Gastroesophageal sphincter (tissue), 4 donors: ENCODE results near the gene FHOD3. TPM values are rescaled to one million over a fixed set of nuclear protein-coding genes. Genes with fewer than 3 reads are reported as not detected.

Experiments
- ATAC-seq: fragments of 150-250 bp; one replicate; pipeline ENCODE4 v1.9.1; 2016; ENCODE audit warnings: mild to moderate bottlenecking, moderate library complexity
- H3K27ac ChIP-seq, 4 donors: fragments of 200-600 bp; sonication (generic) in 3 of 4; 1 replicate in 3 of 4; 2 replicates in 1 of 4; pipeline ENCODE4 v1.5.1; 2016 to 2019
- H3K27me3 ChIP-seq: fragments of 200-600 bp; sonication (generic); one replicate; pipeline ENCODE4 v1.5.1; 2019
- H3K36me3 ChIP-seq, 2 donors: fragments of 200-600 bp; sonication (generic); one replicate each; pipeline ENCODE4 v1.5.1; 2019; ENCODE audit warnings: control low read depth in 1 of 2
- H3K4me1 ChIP-seq, 3 donors: fragments of 200-600 bp; sonication (generic); 1 replicate in 2 of 3; 2 replicates in 1 of 3; pipeline ENCODE4 v1.5.1; 2016 to 2019; ENCODE audit warnings: control low read depth in 2 of 3
- H3K4me3 ChIP-seq, 2 donors: fragments of 200-600 bp; sonication (generic); one replicate each; pipeline ENCODE4 v1.5.1; 2019; ENCODE audit warnings: mild to moderate bottlenecking in 1 of 2, moderate library complexity in 1 of 2
- H3K9me3 ChIP-seq, 3 donors: fragments of 200-600 bp; sonication (generic); one replicate each; pipeline ENCODE4 v1.5.1; 2017 to 2019; ENCODE audit warnings: control low read depth in 2 of 3
- EP300 ChIP-seq: sonication (generic); formaldehyde crosslinking; IDR thresholded peaks from one replicate; pipeline ENCODE4 v1.6.1; 2017; ENCODE audit warnings: antibody characterized with exemption, mild to moderate bottlenecking
- POLR2A ChIP-seq, 2 donors: fragments of 450-650 bp; IDR thresholded peaks; one replicate each; pipeline ENCODE4 v1.6.1; 2017; ENCODE audit warnings: antibody characterized with exemption in 2 of 2, mild to moderate bottlenecking in 2 of 2, moderate library complexity in 1 of 2
- POLR2AphosphoS5 ChIP-seq: sonication (generic); formaldehyde crosslinking; IDR thresholded peaks from one replicate; pipeline ENCODE4 v1.6.1; 2017; ENCODE audit warnings: antibody characterized with exemption
- WGBS, 2 donors: methylation state at CpG; one replicate each; pipeline ENCODE4 v1.1.5; 2018; ENCODE audit warnings: low coverage in 1 of 2; 5-methylcytosine and 5-hydroxymethylcytosine counted together
- total RNA-seq, 4 donors: library from RNA; depleted of rRNA; stranded (reverse); fragments of >200 nt; gene quantifications; one replicate each; pipeline ENCODE4 v1.1.0, GENCODE V29; 2016
- TF ChIP-seq, protein P1 (sequence below), 4 experiments: fragments of 200-600 bp in 2 of 4; fragments of 450-650 bp in 2 of 4; sonication (generic) in 1 of 4; IDR thresholded peaks; one replicate each; pipeline ENCODE4 v1.5.1; 2017 to 2019; ENCODE audit warnings: antibody characterized with exemption in 4 of 4, mild to moderate bottlenecking in 2 of 4, moderate library complexity in 2 of 4

FHOD3 gene
- total RNA-seq, 4 donors from 2014 or later: 18.4 to 36.7 (median 30.4) TPM

DNA sequence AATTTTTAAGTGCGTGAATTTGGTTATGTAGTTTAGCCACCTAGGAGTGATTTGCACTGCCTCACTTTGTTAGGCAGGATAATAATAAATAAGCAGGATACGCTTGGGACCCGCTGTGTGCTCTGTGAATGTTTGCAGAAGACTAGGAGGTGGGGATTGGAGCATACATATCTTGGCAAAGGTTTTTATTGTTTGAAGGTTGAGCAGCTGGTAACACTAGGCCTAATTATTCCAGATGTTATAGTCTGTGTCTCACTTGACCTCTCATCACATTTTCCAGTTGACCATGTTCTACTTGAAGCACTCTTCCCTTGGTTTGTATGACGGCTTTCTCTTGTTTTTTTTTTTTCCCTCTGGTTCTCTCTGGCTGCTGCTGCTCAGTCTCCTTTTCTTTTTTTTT is 42.7 kb downstream of the FHOD3 start:
- Histone ChIP-seq H3K36me3 (no peaks in the 10 kb centered on the region), H3K27me3 (no peaks in the 10 kb centered on the region), H3K4me1 (no peaks in the 10 kb centered on the region), H3K4me3 (no peak overlapping the region), H3K27ac (no peak overlapping the region), H3K9me3 (peaks cover 0 to 16% (median 0%) of the 10 kb centered on the region in 3 donors)
- ATAC-seq: no peak
- TF ChIP-seq EP300: no peak
- TF ChIP-seq, protein P1, sequence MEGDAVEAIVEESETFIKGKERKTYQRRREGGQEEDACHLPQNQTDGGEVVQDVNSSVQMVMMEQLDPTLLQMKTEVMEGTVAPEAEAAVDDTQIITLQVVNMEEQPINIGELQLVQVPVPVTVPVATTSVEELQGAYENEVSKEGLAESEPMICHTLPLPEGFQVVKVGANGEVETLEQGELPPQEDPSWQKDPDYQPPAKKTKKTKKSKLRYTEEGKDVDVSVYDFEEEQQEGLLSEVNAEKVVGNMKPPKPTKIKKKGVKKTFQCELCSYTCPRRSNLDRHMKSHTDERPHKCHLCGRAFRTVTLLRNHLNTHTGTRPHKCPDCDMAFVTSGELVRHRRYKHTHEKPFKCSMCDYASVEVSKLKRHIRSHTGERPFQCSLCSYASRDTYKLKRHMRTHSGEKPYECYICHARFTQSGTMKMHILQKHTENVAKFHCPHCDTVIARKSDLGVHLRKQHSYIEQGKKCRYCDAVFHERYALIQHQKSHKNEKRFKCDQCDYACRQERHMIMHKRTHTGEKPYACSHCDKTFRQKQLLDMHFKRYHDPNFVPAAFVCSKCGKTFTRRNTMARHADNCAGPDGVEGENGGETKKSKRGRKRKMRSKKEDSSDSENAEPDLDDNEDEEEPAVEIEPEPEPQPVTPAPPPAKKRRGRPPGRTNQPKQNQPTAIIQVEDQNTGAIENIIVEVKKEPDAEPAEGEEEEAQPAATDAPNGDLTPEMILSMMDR (IDR thresholded peaks at IDR 0.05): no peak
- TF ChIP-seq POLR2A (IDR thresholded peaks at IDR 0.05): no peak
- no peak for TF ChIP-seq POLR2AphosphoS5
- WGBS, 2 donors: 73 to 79% methylated on average over 4 of the region's 4 CpGs

DNA sequence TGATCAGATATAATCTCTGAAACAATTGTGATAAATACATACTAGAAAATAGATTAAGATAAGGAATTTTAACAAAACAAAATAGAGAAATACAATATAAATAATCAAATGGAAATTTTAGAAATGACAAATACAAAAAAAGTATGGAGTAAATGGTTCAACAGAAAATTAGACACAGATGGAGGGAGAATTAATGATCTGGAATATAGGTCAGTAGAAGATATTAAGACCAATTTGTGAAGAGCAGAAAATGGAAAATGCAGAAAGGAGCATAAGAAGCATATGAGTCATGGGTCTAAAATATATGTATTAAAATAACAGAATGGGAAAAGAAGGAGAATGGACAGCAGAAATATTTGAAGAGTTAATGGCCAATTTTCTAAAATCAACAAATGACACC is 44.4 kb downstream of the FHOD3 start:
- H3K4me3 ChIP-seq: no peak overlapping the region
- no peak for ATAC-seq
- no peak for TF ChIP-seq POLR2AphosphoS5
- TF ChIP-seq POLR2A (IDR thresholded peaks at IDR 0.05): no peak
- no peaks in the 10 kb centered on the region for H3K36me3 ChIP-seq
- no peaks in the 10 kb centered on the region for H3K27me3 ChIP-seq
- no peaks in the 10 kb centered on the region for H3K4me1 ChIP-seq
- H3K9me3 ChIP-seq: peaks cover 0 to 16% (median 0%) of the 10 kb centered on the region in 3 donors
- H3K27ac ChIP-seq: no peak overlapping the region

GRCh38 chr18:36348331-36348730 is 50.8 kb downstream of the FHOD3 start:
- H3K9me3 ChIP-seq: no peaks in the 10 kb centered on the region
- no peaks in the 10 kb centered on the region for H3K27me3 ChIP-seq
- H3K27ac ChIP-seq: no peak overlapping the region
- no peak overlapping the region for H3K4me3 ChIP-seq
- TF ChIP-seq, protein P1 (IDR thresholded peaks at IDR 0.05): no peak
- TF ChIP-seq EP300: no peak
- TF ChIP-seq POLR2A (IDR thresholded peaks at IDR 0.05): no peak
- peaks cover 0 to 12% (median 6%) of the 10 kb centered on the region in 3 donors for H3K4me1 ChIP-seq
- ATAC-seq: no peak
- H3K36me3 ChIP-seq: no peaks in the 10 kb centered on the region
- 68% methylated on average over 3 of the region's 3 CpGs; no CpG with 5 or more reads in 1 of the 2 donors for WGBS, 2 donors

GRCh38 chr18:36348971-36349417 is 51.5 kb downstream of the FHOD3 start:
- TF ChIP-seq POLR2A (IDR thresholded peaks at IDR 0.05) (no peak), EP300 (no peak), POLR2AphosphoS5 (no peak)
- TF ChIP-seq, protein P1 (IDR thresholded peaks at IDR 0.05): no peak

DNA sequence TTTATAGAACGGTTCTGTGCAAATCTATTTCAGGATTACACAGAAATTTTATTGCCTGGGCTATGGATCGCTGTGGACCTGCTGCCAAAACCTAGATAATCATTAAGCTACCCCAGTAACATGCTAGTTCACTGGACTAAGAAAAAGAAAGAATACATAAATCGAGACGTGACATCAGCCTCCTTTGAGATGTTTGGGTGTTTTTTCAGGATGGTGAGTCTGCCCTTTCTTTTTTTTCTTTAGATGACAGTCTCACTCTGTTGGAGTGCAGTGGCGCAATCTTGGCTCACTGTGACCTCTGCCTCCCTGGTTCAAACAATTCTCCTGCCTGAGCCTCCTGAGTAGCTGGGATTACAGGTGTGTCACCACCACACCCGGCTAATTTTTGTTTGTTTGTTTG is 52.0 kb downstream of the FHOD3 start:
- H3K27me3 ChIP-seq: no peaks in the 10 kb centered on the region
- no peak overlapping the region for H3K27ac ChIP-seq
- no peaks in the 10 kb centered on the region for H3K36me3 ChIP-seq
- 81 to 85% methylated on average over 4 to 5 of the region's 6 CpGs for WGBS, 2 donors
- no peak overlapping the region for H3K4me3 ChIP-seq
- H3K9me3 ChIP-seq: no peaks in the 10 kb centered on the region
- no peak for TF ChIP-seq POLR2A (IDR thresholded peaks at IDR 0.05)
- TF ChIP-seq, protein P1 (IDR thresholded peaks at IDR 0.05): no peak
- no peak for TF ChIP-seq POLR2AphosphoS5
- TF ChIP-seq EP300: no peak
- H3K4me1 ChIP-seq: peaks cover 0 to 12% (median 6%) of the 10 kb centered on the region in 3 donors
- ATAC-seq: no peak

More at GRCh38 chr18:36348971-36349417, 51.5 kb downstream of the FHOD3 start:
- H3K4me1 ChIP-seq: peaks cover 0 to 12% (median 6%) of the 10 kb centered on the region in 3 donors
- H3K9me3 ChIP-seq: no peaks in the 10 kb centered on the region
- no peak overlapping the region for H3K27ac ChIP-seq
- WGBS, 2 donors: 90% methylated on average over 3 of the region's 6 CpGs; no CpG with 5 or more reads in 1 of the 2 donors
- H3K27me3 ChIP-seq: no peaks in the 10 kb centered on the region
- H3K36me3 ChIP-seq: no peaks in the 10 kb centered on the region
- ATAC-seq: no peak
- no peak overlapping the region for H3K4me3 ChIP-seq
